Body of pancreas (tissue), 4 donors: ENCODE data around the gene CLDN18.

Experiments used
- POLR2A ChIP-seq, 3 donors: fragments of 450-650 bp; IDR thresholded peaks; one replicate each; pipeline ENCODE4 v1.6.1; 2016; ENCODE audit warnings: antibody characterized with exemption in 3 of 3, mild to moderate bottlenecking in 2 of 3
- TF ChIP-seq, protein P1 (sequence below), 7 experiments: fragments of 450-650 bp in 4 of 7; fragments of 200-600 bp in 3 of 7; sonication (generic) in 3 of 7; IDR thresholded peaks; one replicate each; pipeline ENCODE4 v1.5.1; 2016 to 2019; ENCODE audit warnings: antibody characterized with exemption in 7 of 7

DNA sequence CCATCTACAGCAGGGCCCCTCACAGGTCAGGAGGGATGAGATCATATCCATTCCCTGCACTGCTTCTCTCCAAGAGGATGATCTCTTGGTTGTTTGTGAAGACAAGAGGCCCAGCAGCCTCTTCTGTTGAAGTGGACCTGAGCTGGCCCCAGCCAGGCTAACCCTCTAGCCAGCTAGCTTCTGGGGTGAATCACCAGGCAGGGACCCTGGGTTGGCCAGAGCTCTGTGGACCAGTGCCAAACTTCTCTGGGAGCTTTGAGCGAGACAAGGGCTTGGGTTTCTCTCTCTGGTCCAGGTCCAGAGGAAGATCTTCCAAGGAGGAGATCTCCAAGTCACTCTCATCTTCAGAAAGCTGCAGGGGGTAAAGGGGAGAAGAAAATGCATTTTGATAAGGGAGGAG is 52.7 kb downstream of the CLDN18 start:
- TF ChIP-seq, protein P1, sequence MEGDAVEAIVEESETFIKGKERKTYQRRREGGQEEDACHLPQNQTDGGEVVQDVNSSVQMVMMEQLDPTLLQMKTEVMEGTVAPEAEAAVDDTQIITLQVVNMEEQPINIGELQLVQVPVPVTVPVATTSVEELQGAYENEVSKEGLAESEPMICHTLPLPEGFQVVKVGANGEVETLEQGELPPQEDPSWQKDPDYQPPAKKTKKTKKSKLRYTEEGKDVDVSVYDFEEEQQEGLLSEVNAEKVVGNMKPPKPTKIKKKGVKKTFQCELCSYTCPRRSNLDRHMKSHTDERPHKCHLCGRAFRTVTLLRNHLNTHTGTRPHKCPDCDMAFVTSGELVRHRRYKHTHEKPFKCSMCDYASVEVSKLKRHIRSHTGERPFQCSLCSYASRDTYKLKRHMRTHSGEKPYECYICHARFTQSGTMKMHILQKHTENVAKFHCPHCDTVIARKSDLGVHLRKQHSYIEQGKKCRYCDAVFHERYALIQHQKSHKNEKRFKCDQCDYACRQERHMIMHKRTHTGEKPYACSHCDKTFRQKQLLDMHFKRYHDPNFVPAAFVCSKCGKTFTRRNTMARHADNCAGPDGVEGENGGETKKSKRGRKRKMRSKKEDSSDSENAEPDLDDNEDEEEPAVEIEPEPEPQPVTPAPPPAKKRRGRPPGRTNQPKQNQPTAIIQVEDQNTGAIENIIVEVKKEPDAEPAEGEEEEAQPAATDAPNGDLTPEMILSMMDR (IDR thresholded peaks at IDR 0.05), result no peak
- no peak for TF ChIP-seq POLR2A (IDR thresholded peaks at IDR 0.05)
